EL (cell line): ENCODE results near the gene SPATA25.
"Not testable (repeated sequence)": the region's sequence is repeated elsewhere in the genome, so short reads cannot be mapped to it uniquely, and the experiment has no call there.

Experiments
- DNase-seq: peaks from one replicate; pipeline ENCODE4 v3.0.0-alpha.2; 2016

The SPATA25 gene

DNA sequence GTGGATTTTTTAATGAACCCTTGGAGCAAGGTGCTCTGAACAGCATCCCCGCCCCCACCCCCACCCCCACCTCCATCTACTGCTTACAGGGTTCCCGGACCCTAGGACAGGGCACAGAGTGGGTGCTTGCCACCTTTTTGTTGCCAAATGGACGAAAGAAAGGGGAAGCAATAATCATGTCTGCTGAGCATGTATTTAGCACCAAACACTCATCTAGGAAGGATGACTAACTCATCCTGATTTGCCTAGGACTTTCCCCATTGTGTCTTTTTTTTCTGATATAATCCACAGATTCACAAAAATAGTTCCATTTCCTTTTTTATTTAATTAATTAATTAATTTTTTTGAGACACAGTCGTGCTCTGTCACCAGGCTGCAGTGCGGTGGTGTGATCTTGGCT lies 25.7 kb upstream of the SPATA25 start:
- no peak for DNase-seq

DNA sequence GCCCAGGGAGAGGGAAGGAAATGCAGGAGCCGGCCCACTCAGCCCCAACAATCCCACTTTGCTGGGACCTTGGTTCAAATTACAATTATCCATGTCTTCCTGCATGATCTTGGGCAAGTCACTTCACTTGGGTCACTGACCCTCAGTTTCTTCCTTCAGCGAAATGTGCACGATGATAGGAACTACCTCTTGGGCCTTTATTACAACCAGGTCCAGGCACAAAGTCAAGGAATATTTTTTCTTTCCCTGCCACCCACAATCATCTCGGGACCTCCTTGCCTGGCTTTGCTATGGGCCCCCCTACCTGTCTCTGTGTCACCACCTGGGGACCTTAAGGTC lies 24.9 kb upstream of the SPATA25 start:
- no peak for DNase-seq

DNA sequence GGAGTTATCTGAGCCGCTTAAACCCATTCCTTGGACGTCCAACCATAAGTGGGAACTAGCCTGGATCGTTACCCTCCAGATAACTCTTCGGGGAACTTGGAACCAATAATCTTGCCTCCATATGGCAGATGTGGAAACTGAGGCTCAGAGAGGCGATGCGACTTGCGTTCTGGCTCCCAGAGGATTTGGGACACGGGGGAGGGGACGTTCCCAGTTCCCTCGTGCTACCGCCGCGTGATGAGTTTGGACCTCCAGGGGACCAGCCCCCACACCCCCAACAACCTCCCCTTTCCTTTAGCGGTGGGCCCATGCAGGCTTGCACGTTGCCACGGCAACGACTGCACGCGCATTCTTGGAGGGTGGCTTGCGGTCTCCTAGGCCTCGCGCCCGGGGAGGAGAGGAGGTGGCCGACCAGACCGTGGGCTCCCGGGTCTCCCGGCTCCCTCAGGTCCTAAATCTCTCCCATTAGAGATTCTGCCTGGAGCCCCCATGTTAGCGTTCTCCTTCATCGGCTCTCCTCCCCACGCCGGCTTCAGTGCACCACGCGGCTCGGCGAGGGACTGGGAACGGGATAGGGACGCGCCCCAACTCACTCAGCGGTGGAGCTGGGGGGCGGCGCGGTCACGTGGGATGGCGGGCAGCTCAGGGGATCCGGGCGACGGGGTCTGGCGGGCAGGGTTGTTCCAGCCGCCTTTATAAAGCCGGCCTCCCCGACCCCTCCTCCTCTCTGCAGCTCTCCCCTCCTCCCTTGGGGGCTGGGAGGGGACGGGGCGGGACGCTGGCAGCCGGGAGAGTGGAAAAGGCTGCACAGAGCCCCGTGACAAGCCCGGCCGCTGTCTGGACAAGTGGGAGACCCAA lies 24.3 kb upstream of the SPATA25 start, which contains the start of gene PLTP:
TSS of gene PLTP (minus strand) at position 670 of the 858 bp plus-strand sequence. CDS start 703 bp downstream, outside the sequence.
- peak; percentile 69 for DNase-seq

DNA sequence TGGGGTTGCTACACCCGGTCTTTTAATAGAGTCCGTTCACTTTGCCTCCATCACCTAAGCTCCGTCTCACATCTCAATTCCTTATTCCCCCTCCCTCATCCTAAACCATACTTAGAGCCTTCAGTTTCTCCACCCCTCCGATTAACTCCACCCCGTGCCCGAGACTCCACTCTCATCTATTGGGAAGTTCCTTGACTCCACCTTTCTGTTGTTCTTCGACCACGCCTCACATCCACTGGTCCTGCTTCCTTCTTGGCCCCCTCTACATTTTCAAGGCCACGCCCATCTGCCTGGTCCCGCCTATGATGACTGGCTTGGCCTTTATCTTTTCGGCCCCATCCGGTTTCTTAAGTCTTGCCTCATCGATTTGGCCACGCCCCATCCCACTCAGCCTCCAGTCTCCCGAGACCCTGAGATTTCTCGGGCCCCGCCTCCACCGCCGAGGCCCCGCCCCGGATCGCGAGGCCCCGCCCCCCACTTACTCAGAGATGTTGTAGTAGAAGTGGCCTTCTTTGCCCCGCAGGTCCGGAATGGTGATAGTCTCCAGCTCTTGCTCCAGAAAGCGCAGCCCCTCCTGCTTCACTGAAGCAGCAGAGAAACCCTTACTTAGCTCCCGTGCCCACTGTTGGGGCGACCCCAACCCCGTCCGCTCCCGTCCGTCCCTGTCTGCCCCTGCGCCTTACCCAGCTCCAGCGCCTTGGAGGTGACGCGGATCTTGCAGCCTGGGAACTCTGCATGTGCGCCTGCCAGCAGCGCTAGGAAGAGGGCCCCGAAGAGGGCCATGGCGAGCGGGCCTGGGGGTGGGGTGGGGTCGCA lies 23.5 kb upstream of the SPATA25 start:
- peak; percentile 100 for DNase-seq

DNA sequence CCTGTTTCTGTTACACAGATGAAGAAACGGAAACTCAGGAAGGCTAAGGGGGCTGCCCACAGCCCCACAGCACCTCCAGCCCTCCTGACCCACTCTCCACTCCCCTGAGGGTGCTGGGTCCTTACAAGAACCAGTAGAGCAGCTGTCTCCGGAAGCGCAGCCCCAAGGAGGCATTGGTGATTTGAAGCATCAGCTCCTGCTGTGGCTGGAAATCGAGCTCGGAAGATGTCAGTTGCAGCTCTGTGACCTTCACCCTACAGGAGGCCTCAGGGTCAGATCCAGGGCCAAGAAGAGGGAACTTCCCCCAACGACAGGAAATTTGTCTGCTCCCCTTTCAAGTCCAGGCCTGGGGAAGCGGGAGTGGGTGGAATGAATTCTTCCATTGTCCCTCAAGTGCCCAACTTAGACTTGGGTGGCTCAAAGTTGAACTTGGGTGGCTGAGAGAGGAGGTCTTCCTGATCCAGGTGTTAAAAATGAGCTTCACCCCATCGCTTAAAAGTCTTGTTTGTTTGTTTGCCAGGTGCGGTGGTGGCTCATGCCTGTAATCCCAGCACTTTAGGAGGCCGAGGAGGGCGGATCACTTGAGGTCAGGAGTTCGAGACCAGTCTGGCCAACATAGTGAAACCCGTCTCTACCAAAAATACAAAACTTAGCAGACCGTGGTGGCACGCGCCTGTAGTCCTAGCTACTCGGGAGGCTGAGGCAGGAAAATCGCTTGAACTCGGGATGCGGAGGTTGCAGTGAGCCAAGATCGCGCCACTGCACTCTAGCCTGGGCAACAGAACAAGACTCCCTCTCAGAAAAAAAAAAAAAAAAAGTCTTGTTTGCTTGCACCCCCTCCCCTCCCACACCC lies 22.6 kb upstream of the SPATA25 start:
- DNase-seq, result no peak

DNA sequence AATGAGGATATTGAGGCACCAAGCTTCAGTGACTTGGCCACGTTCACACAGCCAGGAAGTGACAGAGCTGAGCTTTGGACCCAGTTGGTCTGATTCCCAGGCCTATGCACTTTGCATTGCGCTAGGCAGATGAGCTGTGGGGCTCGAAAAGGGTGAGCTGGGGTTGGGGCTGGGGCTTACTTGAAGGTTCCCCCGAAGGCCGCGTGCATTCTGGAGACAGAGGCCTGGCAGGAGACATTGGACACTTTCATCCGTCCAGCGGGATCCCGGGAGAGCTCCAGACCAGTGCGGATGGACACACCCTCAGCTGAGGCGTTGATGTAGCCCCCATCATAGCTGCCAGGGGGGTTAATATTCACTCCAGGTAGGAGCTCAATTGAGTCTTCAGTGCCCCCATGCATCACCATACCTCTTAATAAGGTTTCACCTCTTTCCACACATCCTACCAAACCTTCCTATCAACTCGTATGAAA lies 21.9 kb upstream of the SPATA25 start:
- DNase-seq, result no peak

DNA sequence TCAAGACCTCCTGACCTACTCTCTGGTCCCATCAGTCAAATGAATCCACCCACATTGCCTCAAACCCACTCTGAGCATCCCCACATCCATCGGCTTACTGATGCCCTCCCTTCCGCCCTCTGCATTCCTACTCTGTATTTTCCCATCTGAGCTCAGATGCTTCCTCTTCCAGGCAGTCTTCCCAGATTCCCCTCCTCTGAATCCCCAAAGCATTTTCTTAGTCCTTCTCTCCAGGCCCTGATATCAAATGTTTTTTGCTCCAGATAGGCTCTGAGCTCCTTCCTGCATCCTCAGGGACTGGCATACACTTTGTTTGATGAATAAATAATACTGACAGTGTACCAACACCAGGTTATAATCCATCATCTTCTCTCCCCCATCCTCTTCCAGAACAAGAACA lies 20.7 kb upstream of the SPATA25 start:
- DNase-seq, result no peak

DNA sequence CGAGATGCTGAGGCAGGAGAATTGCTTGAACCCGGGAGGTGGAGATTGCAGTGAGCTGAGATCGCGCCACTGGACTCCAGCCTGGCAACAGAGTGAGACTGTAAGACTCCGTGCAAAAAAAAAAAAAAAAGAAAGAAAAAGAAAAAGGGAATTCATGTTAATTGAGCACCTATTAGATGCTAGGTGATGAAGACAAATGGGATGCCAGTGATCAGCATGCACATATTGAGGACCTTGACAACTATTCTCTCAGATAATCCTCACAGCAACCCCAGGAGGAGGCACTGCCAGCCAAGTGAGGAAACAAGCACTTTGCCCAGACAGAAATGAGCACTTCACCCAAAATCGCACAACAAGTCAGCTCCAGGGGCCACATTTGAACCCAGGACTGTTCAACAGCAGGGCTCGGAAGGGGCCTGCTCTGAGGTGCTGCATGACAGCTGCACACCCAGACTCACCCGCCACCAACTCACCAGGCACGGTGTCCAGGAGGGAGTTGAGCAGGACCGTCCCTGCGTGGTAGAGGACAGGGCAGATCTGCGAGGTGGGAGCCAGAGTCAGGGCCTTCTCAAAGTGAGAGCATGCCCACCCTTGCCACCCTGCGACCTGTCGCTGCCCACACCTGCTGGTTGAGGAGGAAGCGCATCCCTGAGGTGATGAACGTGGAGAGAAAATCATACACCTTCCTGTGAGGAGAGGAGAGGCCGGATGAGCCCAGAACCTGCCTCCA lies 20.0 kb upstream of the SPATA25 start:
- DNase-seq, result no peak

DNA sequence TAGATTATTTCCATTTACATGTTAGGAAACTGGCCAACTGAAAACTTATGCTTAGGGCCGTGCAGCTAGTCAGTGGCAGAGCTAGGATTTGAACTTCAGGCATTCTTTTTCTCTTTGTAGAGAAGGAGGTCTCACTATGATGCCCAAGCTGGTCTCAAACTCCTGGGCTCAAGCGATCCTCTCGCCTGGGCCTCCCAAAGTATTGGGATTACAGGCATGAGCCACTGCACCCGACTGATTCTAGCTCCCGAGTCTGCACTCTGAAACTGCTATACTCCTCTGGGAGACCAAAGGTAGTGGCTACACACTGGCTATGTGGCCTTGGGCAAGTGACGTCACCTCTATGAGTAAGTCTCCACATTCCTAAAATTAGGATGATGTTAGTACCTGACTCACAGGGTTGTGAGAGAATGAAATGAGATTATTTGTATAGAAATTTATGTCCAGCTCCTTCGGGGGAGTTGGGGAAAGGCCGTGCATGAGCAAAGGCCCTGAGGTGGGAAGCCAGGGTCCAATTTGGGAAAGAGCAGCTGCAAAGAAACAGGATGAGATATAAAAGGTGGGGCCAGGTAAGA lies 18.2 kb upstream of the SPATA25 start:
- peak; percentile 96 for DNase-seq

GRCh38 chr20:45904583-45905504 lies 17.4 kb upstream of the SPATA25 start:
- DNase-seq, result no peak

DNA sequence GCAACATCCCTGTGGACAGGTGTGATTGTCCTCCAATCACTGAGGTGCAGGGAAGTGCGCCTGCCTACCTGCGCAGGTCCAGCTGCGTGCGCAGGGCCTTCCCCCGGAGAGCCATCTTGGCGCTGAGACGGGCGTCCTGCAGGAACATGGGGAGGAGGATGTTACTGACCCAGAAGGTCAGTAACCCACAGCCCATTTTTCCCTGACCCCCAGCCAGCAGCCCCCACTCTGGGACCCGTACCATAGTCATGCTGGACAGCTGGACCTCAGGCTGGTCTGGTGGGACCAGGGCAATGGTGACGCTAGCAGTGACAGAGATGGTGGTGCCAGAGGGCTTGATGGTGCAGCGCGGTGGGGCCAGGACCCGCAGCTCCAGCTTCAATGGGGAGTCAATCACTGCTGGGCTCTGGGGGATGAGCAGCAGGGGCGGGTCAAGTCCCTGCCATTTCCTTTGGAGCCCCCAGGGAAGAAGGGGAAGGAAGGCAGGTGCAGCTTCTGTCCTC lies 14.8 kb upstream of the SPATA25 start:
- DNase-seq, result no peak

DNA sequence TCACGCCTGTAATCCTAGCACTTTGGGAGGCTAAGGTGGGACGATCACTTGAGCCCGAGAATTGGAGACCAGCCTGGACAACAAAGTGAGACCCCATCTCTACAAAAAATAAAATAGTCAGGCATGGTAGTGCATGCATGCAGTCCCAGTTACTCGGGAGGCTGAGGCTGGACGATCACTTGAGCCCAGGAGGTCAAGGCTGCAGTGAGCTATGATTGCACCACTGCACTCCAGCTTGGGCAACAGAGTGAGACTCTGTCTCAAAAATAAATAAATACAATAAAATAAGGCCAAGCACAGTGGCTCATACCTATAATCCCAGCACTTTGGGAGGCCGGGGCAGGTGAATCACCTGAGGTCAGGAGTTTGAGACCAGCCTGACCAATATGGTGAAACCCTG lies 13.9 kb upstream of the SPATA25 start:
- not testable (repeated sequence) for DNase-seq

DNA sequence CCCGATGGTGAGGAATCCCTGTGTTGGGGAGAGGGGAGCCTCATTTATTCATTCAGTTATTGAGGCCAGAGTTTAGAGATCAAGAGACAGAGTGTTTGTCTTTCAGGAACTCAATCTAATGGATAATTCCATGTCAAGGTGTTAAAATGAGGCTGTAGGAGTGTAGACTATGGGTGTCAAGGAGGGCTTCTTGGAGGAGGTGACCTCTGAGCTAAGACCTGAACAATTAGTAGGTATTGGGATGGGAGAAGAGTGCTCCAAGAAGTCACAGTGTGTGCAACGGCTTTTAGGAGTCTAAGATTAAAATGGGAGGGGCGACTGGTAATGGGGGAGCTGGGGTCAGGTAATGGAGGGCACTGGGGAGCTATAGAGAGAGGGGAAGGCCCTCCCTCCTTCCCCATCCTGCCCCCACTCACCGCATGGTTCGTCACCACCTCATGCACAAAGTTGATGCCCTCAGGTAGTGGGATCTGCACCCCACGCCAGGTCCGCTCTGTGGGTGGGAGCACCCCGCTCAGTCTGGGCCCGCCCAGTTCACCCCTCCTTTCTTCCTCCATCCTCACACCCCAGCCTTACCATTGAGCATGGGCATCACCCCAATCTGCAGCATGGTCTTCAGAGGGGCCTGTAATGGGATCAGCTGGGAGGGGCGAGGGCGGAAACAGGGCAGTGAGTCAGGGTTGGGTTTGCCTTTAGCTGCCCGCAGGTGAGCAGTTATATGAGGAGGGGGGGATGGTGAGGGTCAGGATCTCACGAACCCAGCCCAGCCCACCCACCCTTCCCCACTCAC lies 11.8 kb upstream of the SPATA25 start:
- DNase-seq, result no peak

DNA sequence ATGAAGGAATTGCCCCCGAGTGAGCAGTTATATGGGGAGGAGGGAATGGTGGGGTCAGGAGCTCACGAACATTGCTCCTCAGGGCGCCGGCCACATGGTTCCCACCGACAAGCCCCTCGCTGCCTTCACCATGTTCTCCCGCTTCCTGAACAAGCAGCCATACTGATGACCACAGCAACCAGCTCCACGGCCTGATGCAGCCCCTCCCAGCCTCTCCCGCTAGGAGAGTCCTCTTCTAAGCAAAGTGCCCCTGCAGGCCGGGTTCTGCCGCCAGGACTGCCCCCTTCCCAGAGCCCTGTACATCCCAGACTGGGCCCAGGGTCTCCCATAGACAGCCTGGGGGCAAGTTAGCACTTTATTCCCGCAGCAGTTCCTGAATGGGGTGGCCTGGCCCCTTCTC lies 10.9 kb upstream of the SPATA25 start:
- no peak for DNase-seq

DNA sequence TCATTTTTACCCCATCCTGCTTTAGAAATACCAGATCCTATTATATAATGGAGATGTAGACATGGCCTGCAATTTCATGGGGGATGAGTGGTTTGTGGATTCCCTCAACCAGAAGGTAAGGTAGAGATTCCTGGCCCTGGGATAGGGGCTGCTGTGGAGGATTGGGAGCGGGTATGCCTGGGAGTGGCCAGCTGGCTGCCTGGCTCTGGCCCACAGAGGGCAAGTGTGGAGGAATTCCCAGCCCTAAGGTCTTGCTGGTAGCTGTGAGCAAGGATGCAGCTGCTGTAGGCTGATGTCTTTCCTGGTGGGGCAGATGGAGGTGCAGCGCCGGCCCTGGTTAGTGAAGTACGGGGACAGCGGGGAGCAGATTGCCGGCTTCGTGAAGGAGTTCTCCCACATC lies 10.3 kb upstream of the SPATA25 start:
- DNase-seq, result no peak

GRCh38 chr20:45897289-45897688 lies 9.9 kb upstream of the SPATA25 start:
- no peak for DNase-seq

DNA sequence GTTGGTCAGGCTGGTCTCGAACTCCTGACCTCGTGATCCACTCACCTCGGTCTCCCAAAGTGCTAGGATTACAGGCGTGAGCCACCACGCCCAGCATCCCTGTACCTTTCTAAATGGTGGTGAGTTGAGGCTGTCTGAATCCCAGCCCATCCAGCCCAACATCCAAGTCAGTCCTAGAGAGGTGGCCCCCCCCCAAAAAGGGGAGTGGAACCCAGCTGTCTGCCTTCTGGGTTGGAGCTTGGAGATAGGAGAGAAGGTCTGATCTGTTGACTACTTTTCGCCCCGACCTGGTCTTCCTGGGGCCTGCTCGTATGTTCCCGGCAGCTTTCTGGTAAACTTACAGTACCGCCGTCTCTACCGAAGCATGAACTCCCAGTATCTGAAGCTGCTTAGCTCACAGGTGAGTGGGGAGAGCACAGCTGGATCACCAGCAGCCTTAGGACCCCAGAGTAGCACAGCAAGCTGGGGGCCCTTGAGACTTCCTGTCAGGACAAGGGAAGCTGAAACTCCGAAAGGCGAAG lies 9.3 kb upstream of the SPATA25 start:
- DNase-seq, result no peak

- no peak for DNase-seq
Observed at GRCh38 chr20:45894797-45895196, 7.4 kb upstream of the SPATA25 start.

DNA sequence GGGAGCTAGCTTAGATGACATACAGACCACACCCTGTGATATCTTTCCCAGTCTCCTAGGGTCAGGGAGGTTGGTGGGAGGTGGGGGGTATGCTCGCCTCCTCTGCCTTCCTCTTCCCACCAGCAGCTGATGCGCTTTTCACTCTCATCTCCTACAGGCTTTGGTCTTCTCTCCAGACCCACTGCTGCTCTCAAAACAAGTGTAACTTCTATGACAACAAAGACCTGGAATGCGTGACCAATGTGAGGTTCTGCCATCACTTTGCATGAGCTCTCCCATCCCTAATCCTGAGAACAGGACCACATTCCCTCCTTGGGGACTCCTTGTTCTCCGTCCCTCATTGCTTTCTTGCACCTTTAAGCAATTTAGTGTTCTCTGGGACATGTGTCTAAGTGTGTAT lies 6.4 kb upstream of the SPATA25 start:
- DNase-seq, result peak; percentile 39
